SK-N-SH (cell line): ENCODE data around the gene SLCO3A1.

ENCODE experiments used
- CHD2 ChIP-seq: fragments of 150-350 bp; IDR thresholded peaks from 2 replicates; pipeline ENCODE4 v1.6.1; 2018; ENCODE audit warnings: low read length; ENCODE audit not compliant: partially characterized antibody
- EP300 ChIP-seq, 2 experiments: IDR thresholded peaks; 2 replicates each; pipeline versions ENCODE4 v1.4.0 to v1.6.1; 2012; ENCODE audit warnings: borderline replicate concordance in 1 of 2, low read depth in 1 of 2, low read length in 1 of 2
- MXI1 ChIP-seq: IDR thresholded peaks from 2 replicates; pipeline ENCODE4 v1.6.1; 2012; ENCODE audit warnings: mild to moderate bottlenecking, low read depth, low read length, improper control_type of control experiment
- POLR2AphosphoS5 ChIP-seq: IDR thresholded peaks from 2 replicates; pipeline ENCODE4 v1.6.1; 2012; ENCODE audit warnings: low read depth, low read length
- RAD21 ChIP-seq: IDR thresholded peaks from 2 replicates; pipeline ENCODE4 v1.6.1; 2012; ENCODE audit warnings: mild to moderate bottlenecking, low read length
- RCOR1 ChIP-seq: fragments of 150-350 bp; IDR thresholded peaks from 2 replicates; pipeline ENCODE4 v1.6.1; 2017; ENCODE audit warnings: antibody characterized with exemption, low read length
- RFX5 ChIP-seq: IDR thresholded peaks from 2 replicates; pipeline ENCODE4 v1.6.1; 2012; ENCODE audit warnings: mild to moderate bottlenecking, improper control_type of control experiment, low read length
- RXRA ChIP-seq: IDR thresholded peaks from 2 replicates; pipeline ENCODE4 v1.4.0; 2012; ENCODE audit warnings: low read depth, mild to moderate bottlenecking, borderline replicate concordance
- USF2 ChIP-seq: fragments of 150-350 bp; IDR thresholded peaks from 2 replicates; pipeline ENCODE4 v1.6.1; 2017; ENCODE audit warnings: antibody characterized with exemption, low read length, low read depth, borderline replicate concordance
- YY1 ChIP-seq: IDR thresholded peaks from 2 replicates; pipeline ENCODE4 v1.4.0; 2012; ENCODE audit warnings: low read depth, mild to moderate bottlenecking
- TF ChIP-seq, protein P1 (sequence below): IDR thresholded peaks from 2 replicates; pipeline ENCODE4; 2012
- TF ChIP-seq, protein P2 (sequence below): fragments of 200-600 bp; sonication (generic); IDR thresholded peaks from 2 replicates; pipeline ENCODE4 v1.6.1; 2017; ENCODE audit warnings: antibody characterized with exemption, mild to moderate bottlenecking, moderate library complexity
- TF ChIP-seq, protein P3 (sequence below): IDR thresholded peaks from 2 replicates; pipeline ENCODE4 v1.6.1; 2012; ENCODE audit warnings: mild to moderate bottlenecking, low read depth, low read length, moderate library complexity

DNA sequence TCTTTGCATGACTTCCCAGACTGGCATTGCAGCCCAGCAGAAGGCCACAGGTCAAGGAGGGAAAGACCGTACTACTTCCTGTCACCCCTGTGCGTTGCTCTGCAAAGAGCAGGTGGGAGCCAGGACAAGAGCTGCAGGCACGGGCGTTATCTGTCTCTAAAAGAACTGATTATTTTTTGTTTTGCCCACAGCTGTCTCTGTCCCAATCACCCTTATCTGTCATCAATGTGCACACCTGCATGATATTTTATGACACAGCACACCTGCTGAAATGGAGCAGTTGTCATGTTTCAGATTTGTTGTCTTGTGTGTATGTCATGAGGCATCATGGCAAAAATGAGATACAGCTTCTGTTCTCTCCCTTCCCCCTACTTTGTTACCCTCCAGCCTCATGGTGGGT, 58.8 kb downstream of the SLCO3A1 start:
- TF ChIP-seq CHD2 = no peak
- TF ChIP-seq, protein P1, sequence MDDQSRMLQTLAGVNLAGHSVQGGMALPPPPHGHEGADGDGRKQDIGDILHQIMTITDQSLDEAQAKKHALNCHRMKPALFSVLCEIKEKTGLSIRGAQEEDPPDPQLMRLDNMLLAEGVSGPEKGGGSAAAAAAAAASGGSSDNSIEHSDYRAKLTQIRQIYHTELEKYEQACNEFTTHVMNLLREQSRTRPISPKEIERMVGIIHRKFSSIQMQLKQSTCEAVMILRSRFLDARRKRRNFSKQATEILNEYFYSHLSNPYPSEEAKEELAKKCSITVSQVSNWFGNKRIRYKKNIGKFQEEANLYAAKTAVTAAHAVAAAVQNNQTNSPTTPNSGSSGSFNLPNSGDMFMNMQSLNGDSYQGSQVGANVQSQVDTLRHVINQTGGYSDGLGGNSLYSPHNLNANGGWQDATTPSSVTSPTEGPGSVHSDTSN = no peak
- TF ChIP-seq, protein P2, sequence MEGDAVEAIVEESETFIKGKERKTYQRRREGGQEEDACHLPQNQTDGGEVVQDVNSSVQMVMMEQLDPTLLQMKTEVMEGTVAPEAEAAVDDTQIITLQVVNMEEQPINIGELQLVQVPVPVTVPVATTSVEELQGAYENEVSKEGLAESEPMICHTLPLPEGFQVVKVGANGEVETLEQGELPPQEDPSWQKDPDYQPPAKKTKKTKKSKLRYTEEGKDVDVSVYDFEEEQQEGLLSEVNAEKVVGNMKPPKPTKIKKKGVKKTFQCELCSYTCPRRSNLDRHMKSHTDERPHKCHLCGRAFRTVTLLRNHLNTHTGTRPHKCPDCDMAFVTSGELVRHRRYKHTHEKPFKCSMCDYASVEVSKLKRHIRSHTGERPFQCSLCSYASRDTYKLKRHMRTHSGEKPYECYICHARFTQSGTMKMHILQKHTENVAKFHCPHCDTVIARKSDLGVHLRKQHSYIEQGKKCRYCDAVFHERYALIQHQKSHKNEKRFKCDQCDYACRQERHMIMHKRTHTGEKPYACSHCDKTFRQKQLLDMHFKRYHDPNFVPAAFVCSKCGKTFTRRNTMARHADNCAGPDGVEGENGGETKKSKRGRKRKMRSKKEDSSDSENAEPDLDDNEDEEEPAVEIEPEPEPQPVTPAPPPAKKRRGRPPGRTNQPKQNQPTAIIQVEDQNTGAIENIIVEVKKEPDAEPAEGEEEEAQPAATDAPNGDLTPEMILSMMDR = no peak
- TF ChIP-seq POLR2AphosphoS5 = no peak
- no peak for TF ChIP-seq RCOR1
- TF ChIP-seq EP300 (IDR thresholded peaks at IDR 0.05; ENCODE audit: borderline replicate concordance in 1 of 2, low read depth in 1 of 2, low read length in 1 of 2) = no peak
- no peak for TF ChIP-seq USF2
- no peak for TF ChIP-seq RFX5
- no peak for TF ChIP-seq RXRA
- TF ChIP-seq, protein P3, sequence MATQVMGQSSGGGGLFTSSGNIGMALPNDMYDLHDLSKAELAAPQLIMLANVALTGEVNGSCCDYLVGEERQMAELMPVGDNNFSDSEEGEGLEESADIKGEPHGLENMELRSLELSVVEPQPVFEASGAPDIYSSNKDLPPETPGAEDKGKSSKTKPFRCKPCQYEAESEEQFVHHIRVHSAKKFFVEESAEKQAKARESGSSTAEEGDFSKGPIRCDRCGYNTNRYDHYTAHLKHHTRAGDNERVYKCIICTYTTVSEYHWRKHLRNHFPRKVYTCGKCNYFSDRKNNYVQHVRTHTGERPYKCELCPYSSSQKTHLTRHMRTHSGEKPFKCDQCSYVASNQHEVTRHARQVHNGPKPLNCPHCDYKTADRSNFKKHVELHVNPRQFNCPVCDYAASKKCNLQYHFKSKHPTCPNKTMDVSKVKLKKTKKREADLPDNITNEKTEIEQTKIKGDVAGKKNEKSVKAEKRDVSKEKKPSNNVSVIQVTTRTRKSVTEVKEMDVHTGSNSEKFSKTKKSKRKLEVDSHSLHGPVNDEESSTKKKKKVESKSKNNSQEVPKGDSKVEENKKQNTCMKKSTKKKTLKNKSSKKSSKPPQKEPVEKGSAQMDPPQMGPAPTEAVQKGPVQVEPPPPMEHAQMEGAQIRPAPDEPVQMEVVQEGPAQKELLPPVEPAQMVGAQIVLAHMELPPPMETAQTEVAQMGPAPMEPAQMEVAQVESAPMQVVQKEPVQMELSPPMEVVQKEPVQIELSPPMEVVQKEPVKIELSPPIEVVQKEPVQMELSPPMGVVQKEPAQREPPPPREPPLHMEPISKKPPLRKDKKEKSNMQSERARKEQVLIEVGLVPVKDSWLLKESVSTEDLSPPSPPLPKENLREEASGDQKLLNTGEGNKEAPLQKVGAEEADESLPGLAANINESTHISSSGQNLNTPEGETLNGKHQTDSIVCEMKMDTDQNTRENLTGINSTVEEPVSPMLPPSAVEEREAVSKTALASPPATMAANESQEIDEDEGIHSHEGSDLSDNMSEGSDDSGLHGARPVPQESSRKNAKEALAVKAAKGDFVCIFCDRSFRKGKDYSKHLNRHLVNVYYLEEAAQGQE = no peak
- TF ChIP-seq MXI1 = no peak
- TF ChIP-seq YY1 = no peak
- no peak for TF ChIP-seq RAD21
